Renal cortex interstitium (tissue), 11 donors: ENCODE data around the gene NAV2. TPM values are rescaled to one million over a fixed set of nuclear protein-coding genes. Genes with fewer than 3 reads are reported as not detected.
"Not testable (repeated sequence)": the region's sequence is repeated elsewhere in the genome, so short reads cannot be mapped to it uniquely, and the experiment has no call there.

Experiments
- DNase-seq, 11 donors: peaks; one replicate each; pipeline ENCODE4 v3.0.0-alpha.2; 2013; ENCODE audit warnings: low read depth in 9 of 11, low spot score in 4 of 11; ENCODE audit errors: extremely low read depth in 1 of 11
- polyA plus RNA-seq, 3 donors: library from polyadenylated mRNA; unstranded; fragments of 120-200 nt; gene quantifications; one replicate each; pipeline ENCODE4 v1.2.1, GENCODE V29; 2013; ENCODE audit not compliant: insufficient read length in 3 of 3

The NAV2 gene
- polyA plus RNA-seq, 3 donors = 36.9 to 94.9 (median 39.5) TPM

DNA sequence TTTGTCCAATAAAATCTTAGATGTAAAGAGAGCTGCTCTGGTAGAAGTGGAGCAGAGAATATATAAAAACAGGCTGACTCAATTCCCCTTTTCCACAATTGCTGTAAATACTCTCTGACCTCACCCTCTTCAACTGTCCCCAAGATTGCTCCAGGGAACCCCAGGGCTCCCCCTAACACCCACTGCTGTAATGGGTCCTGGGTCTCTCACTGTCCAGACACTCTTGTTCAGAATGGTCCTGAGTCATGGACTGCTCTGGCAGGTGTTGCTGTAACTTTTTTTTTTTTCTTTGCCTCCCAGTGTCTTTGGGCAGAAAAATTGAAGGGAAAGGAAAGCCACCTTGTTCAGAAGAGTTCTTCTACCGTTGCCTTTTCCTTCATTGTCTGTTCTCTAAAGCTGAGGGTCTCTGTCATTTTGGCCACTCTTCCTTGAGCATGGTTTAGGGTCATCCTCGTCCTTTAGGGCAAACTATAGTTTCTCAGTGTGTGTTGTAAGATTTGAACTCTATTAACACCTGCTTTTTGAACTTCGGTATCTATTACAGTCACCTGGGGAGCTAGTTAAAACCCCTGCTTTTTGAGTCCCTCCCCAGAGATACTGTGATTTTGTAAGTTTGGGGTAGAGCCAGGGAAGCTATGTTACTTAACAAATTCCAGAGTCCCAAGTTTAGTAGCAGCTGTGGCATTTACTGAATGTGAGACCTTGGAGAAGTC lies 209.5 kb downstream of the NAV2 start:
- no peak for DNase-seq

DNA sequence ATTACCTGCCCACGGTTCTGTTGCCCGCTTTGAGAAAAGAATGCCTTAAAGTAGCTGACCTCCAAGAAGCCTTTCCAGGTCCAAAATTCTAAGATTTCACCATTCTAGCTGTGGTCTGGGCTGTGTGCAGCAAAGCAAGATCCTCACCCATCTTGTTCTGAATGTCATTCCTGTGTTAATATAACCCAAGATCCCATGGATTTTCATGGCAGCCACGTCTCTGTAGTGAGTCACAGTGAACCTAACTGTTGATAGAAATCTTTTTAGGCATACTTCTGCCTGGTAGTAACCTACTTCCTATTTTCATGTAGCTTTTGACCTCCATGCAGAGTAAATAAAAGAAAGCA lies 210.0 kb downstream of the NAV2 start:
- DNase-seq = no peak

DNA sequence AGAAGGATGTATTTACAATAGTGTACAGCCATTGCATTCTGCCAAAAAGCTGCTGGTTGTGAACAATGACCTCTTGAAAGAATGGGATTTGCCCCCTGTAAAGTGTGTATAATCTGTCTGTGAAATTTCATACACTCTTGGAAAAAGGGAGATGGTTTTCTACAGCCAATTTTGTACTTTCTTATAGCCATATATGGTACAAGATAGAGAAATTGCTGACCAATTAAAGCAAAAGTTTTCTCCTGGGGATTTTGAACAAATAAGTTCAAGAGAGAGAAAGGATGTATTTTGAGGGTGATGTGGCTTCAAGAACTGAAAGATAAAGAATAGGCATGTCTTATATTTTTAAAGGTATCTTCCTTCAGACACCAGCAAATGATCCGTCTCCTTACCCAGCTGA lies 211.0 kb downstream of the NAV2 start:
- no peak for DNase-seq

DNA sequence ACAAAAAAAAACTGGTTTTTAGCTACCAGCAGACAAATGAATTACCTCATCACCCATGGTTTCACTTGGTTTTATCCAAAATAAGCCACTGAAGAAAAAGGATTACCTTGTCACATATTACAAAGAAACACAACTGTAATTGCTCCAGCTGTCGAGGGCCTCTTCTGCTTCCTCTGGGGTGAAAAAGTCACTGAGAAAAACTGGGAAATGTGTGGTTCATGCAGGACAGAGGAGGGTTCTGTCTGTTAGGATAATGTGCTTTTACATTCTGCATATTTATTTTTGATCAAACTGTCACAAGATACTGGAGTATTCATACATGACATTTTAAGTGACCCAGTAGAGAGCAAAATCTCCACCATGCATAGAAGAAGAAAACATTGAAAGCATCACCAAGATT lies 211.7 kb downstream of the NAV2 start:
- no peak for DNase-seq

DNA sequence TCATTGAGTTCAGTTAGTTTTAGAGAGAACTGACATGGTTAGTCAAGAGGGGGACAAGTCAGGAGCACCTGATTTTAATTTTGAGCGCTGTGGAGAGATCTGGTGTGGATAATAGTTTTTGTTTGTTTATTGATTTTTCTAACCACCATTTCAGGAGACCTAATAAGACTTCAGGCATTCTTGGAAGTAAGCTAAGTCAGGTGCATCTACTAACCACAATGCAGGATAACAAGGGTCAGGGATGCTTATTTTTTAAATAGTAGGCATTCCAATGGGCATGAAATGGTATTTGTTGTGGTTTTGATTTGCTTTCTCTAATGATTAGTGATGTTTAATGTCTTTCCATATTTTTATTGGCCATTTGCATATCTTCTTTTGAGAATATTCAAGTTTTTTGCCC lies 212.1 kb downstream of the NAV2 start:
- no peak for DNase-seq

DNA sequence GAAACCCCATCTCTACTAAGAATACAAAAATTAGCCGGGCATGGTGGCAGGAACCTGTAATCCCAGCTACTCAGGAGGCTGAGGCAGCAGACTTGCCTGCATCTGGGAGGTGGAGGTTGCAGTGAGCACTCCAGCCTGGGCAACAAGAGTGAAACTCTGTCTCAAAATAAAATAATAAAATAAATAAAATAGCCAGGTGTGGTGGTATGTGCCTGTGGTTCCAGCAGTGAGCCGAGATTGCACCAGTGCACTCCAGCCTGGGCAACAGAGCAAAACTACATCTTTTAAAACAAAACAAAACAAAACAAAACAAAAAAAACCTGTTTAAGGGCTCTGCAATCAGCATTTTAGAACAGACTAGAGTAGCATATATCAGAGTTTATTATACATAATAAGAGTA lies 214.8 kb downstream of the NAV2 start:
- DNase-seq = not testable (repeated sequence)

DNA sequence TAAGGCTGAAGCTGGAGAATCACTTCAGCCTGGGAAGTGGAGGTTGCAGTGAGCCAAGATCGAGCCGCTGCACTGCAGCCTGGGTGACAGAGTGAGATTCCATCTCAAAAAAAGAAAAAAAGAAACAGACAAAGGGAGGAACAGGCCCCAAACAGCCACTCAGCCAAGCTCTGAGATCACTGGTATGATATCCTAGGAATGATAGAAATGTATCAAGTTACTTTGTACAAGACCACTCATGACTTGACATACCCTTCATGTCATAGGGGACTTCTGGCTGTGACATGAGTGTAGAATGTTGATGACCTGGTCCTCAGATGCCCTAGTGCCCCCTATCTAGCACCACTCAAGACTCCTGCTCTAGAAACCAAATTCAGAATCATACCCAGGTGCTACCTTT lies 216.5 kb downstream of the NAV2 start:
- DNase-seq = no peak

DNA sequence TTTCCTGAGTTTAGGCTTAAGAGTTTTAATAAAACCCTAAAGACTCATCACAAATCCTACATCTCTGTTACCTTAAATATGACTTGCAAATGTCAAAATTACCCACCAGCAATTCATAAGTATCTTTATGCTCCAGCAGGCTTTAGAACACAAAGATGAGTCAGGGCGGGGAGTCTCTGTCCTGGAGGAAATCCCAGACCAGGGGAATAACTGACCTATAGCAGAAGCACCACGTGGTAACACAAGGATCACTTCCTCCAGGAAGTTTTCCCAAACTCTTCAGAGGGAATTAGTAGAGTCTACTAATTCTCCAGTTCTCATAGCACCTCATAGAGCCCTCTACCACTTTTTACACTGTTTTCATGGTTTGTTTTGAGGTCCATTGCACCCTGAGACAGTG lies 217.0 kb downstream of the NAV2 start:
- no peak for DNase-seq

DNA sequence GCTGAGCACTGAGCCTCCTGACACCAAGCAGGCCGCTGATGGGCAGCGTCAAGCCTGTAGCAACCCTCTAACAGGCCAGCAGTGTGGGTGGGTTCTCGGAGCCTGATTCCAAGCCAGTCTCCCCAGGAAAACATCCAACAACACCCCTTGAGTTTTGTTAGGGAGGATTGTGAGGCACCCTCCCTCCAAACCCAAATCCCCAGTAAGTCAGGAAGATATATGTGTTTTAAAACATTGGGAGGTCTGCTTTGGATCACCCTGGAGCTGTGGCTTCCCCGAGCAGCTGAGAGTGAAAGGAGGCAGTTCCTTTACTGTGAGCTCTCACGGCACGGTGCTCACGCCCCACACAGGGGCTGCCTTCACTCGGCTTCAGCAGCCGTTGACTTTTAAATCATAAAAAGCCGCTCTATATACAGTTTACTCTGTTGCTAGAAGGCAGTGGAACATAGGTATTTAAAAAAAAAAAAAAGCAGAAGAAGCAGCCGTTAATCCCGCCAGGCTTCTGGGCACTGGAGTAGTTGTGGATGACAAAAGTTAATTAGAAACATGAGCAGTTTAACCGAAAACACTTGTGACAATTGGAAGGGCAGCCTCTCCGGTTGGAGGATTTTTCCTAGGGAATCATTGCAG lies 218.6 kb downstream of the NAV2 start:
- DNase-seq = peak in 3 of 11 donors; percentile 21 to 35 (median 31)

DNA sequence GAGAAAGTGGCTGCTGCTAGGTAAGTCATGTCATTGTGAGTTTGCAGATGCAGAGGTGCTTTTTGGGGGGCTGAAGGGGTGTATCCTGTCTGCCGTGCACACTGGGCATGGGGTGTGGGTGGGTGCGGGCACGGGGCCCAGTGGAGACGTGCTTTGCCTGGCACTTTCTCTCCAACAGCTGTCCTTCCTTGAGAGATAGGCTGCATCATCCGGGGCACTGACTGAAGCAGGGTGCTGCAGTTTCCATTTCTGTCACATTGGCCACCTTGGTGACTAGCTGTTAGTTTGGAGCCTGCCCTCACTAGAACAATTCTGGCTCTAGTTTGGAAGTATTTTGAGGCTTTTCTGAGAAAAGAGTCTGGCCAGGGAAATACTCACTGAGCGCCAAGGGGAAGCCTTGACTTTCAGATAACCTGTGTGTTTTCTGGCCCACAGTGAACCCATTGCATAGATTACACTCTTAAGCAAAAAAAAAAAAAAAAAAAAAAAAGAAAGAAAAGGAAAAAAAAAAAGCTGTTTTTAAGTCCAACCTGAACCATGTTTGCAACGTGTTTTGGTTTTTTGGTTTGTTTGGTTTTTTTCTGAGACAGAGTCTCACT lies 219.2 kb downstream of the NAV2 start:
- no peak for DNase-seq

DNA sequence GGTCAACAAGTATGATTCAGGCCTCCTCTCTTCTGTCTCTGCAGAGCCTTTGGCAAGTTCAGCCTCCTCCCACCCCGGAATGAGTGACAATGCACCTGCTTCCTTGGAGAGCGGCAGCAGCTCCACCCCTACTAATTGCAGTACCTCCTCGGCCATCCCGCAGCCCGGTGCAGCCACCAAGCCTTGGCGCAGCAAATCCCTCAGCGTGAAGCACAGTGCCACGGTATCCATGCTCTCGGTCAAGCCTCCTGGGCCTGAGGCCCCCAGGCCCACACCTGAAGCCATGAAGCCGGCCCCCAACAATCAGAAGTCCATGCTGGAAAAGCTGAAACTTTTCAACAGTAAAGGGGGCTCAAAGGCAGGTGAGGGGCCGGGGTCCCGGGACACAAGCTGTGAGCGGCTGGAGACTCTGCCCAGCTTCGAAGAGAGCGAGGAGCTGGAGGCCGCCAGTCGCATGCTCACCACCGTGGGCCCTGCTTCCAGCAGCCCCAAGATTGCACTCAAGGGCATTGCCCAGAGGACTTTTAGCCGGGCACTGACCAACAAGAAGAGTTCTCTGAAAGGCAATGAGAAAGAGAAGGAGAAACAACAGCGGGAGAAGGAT lies 220.6 kb downstream of the NAV2 start:
- no peak for DNase-seq

DNA sequence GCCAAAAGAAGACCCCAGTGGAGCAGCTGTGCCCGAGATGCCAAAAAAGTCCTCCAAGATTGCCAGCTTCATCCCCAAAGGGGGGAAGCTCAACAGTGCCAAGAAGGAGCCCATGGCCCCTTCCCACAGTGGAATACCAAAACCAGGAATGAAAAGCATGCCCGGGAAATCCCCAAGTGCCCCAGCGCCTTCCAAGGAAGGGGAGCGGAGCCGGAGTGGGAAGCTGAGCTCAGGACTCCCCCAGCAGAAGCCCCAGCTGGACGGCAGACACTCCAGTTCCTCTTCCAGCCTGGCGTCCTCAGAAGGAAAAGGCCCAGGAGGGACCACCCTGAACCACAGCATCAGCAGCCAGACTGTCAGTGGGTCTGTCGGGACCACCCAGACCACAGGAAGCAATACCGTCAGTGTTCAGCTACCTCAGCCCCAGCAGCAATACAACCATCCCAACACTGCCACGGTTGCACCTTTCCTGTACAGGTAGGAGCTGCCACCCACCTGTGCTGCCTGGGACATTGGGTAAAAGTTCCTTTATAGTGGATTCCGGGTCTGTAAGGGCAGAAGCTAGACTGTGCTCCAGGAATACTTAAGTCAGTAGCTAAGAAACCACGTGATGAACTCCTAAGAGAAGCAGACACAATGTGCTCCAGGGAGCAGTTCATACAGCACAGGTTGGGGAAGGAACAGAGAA lies 221.3 kb downstream of the NAV2 start:
- no peak for DNase-seq

DNA sequence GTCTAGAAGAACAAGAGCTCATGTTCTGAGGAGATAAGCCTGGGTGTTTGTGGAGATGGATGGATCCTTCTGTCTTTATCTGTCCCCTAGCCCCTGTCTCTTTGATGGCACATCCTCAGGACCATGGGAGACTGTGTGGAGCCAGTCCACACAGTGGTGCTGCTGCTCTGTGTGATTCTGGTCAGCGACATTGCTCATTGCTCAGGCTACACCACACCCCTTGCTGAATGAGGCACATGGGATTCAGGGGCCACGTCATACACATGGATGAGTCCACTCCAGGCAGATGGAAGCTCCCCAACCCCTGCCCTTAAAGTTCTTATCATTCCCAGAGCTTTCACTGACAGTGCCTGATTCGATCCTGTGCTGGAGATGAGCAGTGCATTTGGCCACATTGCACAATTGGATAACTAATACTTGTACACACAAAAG lies 222.2 kb downstream of the NAV2 start:
- DNase-seq = no peak

DNA sequence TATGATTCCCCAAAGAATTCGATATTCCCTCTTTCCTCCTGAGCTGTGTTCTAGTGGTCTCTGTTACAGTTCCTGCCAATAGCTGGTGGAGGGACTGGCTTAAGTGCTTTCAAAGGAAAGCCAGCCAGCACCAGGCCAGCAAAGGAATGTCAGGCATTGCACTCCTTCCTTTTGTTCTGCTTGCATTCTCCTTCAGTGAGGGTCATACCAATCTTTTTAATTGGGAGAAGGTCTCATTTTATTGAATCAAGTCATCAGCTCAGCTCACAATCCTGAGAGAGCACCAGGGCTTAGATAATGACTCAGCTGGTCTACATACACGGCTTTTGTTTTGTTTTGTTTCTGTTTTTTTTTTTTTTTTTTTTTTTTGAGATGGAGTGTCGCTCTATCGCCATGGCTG lies 222.9 kb downstream of the NAV2 start:
- DNase-seq = no peak

DNA sequence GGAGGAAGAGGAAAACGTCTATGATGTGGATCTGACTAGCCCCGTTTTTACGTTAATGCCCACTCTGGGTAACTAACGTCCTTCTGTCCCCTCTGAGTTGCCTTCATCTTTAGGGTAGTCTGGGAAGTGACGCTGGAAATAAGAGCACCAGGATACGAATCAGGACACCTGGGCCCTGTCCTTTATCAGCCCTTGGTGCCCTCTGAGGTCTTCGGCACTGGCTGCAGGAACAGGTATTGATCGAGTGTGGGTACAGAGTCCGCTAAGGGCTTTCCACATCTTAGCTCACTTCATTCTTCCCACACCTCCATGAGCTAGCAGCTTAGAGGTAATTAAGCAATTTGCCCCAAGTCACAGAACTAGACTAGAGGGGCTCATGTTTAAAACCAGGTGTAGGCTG lies 223.8 kb downstream of the NAV2 start:
- no peak for DNase-seq

DNA sequence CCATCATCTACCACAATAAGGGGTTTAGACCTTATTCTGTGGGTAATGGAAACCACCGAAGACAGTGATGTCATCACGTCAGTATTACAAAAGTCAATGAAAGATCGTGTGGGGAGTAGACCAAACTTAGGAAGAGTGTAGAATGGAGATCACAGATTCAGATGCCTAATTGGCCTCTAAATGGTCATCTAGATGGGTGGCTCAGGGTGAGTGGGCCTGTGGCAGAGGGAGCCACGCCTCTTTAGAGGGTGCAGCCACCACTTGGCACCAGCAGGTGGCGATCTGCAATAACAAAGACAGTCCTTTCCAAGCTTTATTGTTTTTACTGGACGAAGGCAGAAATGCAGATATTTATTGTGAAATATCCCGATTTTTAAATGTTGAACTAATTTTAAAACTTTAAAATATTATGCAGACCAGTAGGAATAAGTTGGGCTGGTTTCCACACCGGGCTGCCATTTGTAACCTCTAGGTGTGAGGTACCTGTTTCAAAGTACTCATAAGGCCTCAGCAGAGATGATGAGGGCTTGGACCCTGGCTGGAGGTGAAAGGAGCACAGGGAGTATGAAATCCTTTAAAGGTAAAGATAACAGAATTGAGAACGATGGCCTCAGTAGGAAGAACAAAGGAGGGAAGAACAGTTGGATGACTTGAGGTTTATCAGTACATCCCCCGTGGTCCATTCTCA lies 225.7 kb downstream of the NAV2 start:
- DNase-seq = no peak

DNA sequence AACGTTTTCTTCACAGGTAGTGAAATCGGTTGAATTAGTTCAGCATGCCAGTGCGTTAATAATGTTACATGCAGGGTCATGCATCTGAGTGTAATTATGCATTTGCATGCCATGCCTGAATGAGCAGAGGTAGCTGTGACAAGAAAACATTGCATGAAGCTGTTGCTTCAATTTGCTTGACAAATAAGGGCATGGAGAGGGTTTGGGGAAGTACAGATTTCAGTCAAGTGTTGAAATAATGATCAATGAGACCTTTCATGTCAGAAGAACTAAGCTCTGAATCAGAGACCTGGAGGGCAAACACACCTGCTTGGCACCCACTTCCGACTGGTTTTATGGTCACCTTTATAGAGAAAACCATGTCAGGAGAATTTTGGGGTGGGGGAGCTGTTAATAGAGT lies 226.2 kb downstream of the NAV2 start:
- no peak for DNase-seq

DNA sequence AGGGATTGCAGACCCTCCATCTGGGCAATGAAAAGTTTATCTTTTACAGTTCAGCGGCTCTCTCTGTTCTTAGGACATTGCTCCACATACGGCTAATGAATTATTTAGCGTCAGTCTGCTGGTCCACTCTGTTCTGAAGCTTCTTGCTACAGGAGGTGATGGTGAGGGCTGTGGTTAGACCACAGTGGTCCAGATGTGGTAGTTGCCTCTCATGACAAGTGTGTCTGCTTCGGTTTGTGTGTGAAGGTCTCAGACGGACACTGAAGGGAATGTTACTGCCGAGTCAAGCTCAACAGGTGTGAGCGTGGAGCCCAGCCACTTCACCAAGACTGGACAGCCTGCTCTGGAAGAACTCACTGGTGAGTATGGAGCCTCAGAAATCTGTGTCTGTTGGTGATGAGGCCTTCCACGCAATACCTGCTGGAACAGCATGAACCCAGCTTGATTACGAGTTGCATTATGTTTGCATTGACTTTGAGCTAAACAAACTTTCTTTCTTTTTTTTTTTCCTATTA lies 226.8 kb downstream of the NAV2 start:
- no peak for DNase-seq

DNA sequence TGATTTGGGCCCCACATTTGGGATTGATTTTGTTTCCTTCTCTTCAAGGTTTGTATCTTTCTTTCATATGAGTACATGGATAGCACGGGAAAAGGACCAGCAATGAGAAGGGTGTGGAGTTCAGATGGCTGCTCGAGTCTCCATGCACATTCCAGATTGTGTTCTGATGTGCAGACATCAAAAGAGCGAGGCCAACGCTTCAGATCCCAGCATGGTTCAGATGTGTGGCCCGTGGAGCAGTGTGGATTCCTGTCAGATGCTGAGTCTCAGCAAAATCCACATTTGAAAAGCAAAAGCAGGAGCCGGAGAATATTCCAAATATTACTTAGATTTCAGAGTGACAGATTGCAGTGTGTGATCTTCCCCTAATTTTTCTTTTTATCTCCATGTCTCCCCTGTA lies 228.2 kb downstream of the NAV2 start:
- DNase-seq = no peak
